ENCODE measurements around the gene AKAP13.

- TF ChIP-seq CTCF (IDR thresholded peaks at IDR 0.05), result no peak
- no peak for TF ChIP-seq POLR2A (IDR thresholded peaks at IDR 0.05)
- TF ChIP-seq EP300 (IDR thresholded peaks at IDR 0.05), result no peak
Measured at GRCh38 chr15:85786781-85787114, 406.3 kb downstream of the AKAP13 start.
